ENCODE data around the gene ACSM2B.
"Not testable (repeated sequence)": the region's sequence is repeated elsewhere in the genome, so short reads cannot be mapped to it uniquely, and the experiment has no call there.

GRCh38 chr16:20540603-20541316 is 35.4 kb downstream of the ACSM2B start:
- not testable (repeated sequence) for TF ChIP-seq POLR2AphosphoS5, CTCF (IDR thresholded peaks at IDR 0.05)
